Skin of body (tissue), 2 donors: ENCODE results near the gene PDE1C. TPM values are rescaled to one million over a fixed set of nuclear protein-coding genes. Genes with fewer than 3 reads are reported as not detected.
"Not testable (repeated sequence)": the region's sequence is repeated elsewhere in the genome, so short reads cannot be mapped to it uniquely, and the experiment has no call there.

Source experiments
- DNase-seq: peaks from one replicate; lab custom pipeline; 2025; lab: John Stamatoyannopoulos, UW
- total RNA-seq: library from RNA; depleted of rRNA; stranded (reverse); fragments of >200 nt; gene quantifications from one replicate; pipeline ENCODE4 v1.2.3, GENCODE V29; 2014

PDE1C gene
- 1.2 TPM for total RNA-seq

GRCh38 chr7:32070406-32071360, at the start of gene PDE1C:
TSS of gene PDE1C (minus strand) at chr7:32070407.
- DNase-seq: no peak

DNA sequence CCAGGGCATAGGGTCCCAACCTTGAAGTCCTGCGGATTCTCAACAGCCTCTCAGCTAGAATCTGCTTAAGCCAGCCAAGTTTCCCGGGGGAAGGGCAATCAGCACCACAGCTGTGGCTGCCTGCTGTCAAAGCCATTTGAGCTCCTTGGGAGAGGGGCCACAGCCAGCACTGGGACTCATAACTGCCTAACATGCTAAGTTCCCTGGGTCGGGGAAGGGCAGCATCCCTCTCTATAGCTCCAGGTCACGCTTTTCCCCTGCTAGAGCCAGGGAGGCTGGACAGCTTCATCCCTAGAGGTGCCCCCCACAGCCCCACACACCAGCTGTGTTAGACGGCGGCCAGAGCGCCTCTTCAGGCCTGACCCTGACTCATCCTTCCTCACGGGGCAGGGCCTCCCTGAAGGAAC, 49.6 kb upstream of the PDE1C start:
- DNase-seq: no peak

- no peak for DNase-seq
Observed at GRCh38 chr7:32117837-32118236, 47.6 kb upstream of the PDE1C start.

DNA sequence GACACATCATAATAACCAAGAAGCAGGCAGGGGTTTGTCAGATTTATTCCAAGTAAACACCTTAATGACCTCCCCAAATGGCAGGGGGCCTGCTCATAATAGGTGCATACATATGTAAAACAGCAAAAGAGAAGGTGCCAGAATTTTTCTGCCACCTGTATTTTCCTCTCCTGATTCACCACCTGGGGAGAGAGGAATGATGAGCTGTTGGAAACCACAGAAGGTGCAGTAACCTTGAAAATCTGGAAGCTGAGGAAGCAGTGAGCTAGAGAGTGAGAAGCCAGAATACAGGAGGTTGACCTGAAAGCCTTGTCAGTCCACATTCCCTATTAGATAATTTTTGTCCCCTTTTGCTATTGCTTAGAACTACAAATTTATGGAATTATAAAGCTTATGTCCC, 46.2 kb upstream of the PDE1C start:
- no peak for DNase-seq

- no peak for DNase-seq
Observed at GRCh38 chr7:32115831-32116230, 45.6 kb upstream of the PDE1C start.

DNA sequence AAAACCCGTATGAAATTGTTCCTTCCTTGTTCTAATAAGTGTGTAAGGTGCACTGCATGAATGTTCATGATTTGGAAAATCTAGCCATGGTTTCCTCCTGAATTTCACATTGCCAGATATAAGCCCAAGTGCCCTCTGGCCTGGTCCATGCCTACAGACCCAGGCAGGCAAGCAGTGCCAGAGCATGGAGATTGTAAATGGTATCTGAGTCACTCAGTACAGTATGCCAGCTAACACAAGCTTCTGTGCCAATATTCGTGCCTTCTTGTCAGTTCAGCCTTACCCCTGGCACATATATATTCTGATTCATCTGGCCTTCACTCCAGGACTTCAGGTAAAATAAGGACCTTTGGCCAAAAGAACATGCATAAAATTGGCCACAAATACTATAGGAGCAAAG, 38.4 kb upstream of the PDE1C start:
- no peak for DNase-seq

- DNase-seq: no peak
Observed at GRCh38 chr7:32104766-32105165, 34.6 kb upstream of the PDE1C start.

GRCh38 chr7:32103361-32103760, 33.2 kb upstream of the PDE1C start:
- no peak for DNase-seq

DNA sequence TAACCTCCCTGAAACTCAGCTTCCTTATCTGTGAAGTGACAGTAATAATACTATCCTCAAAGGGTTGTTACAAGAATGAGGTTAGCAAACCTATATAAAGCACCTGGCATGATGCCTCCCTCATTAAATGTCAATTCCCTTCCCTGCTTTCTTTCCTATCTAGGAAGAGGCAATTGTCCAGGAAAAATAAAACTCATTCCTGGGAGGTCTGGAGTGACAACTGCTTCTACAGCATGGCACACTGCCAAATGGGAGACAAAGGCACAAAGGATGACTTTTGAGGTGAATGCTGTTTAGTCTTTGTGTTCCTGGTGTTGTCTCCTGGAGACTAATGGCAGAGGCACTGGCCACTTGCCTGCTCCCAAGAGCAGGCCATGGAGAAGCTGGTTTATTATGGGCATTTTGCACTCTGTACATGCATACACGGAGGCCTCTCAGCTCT, 32.2 kb upstream of the PDE1C start:
- DNase-seq: no peak

DNA sequence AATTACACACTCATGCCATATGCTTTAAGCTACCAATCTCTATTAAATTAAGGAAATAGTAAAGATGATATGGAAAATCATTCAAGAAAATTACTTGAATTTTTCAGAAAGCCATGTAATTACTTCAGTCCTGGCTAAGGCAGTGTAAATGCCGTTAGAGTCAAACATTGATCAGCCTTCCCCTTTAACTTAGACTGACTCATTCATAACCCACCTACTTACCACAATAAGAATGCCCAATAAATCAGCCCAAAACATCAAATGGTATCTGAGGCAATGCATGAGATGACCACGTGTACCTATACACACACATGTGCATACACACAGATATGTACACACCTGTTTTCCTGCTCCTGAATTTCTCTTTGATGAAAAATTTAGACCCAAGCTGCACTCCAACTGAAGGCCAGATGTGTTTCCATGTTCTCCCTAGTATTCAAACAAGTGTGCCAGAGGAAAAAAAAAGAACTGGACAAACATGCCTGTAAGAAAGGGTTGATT, 30.2 kb upstream of the PDE1C start:
- DNase-seq: no peak

GRCh38 chr7:32094516-32094915, 24.3 kb upstream of the PDE1C start:
- DNase-seq: no peak

DNA sequence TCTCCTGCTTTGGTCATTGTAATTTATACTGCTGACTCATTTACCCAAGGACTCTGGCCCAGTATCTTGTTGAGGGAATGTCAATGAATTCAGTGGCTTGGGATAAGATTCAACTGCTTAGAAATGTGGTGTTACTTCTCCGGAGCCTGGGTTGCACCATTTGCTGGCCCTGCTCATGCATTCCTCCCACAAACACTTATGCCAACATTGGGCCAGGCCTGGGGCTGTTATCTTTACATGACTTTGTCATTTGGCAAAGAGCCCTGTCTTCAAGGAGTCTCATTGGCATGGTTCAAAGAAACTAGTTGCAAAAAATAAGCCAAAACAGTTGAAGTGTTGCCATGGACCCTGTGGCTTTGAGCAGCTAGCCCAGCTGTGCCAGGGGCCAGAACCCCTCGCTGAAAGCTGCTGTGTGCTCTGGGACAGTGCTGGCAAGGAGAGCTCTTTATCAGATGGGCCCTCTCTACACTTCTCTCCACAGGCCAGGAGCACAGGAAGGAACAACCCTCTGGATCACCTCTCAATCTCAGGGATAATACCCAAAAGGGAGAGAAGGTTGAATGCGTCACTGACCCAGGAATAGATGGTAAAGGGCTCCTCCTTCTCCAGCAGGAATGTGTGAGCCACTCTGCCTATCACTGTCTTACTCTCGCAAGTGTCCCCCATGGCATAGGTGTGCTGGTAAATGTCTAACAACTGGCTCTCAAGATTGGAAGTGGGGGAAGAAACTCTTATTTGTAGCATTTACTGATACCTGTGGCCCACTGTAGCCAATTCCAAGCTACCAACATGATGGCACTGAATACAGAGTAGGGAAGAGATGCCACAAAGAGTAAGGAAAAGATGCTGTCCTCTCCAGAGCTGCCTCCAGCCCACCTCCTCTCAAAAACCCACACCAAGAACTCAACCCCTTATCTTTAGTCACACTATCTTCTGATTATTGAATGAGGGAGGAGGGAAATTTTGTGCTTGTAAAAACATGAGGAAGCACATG, 23.5 kb upstream of the PDE1C start:
- no peak for DNase-seq

- no peak for DNase-seq
Observed at GRCh38 chr7:32092346-32092745, 22.1 kb upstream of the PDE1C start.

GRCh38 chr7:32091608-32092210, 21.5 kb upstream of the PDE1C start:
- no peak for DNase-seq

GRCh38 chr7:32089678-32090077, 19.5 kb upstream of the PDE1C start:
- no peak for DNase-seq

GRCh38 chr7:32089256-32089655, 19.0 kb upstream of the PDE1C start:
- no peak for DNase-seq

DNA sequence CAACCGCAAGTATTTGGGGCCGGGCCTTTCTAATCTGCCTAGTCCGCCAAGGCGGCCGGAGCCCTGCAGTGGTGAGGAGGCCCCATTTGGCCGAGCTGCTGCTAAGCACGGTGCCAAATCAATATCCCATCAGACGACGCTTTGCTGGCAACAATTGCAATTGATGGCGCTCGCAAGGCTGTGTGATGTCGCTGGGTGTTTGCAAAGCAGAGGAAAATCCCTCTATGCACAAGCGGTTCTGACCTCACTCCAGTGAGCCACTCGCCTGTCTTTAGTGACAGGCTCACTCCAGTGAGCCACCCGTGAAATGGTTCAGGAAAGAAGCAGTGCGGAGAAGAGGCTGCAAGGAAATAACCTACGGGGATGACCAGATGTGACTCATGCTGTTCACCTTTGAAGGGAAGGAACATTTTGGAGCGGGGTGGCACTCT, 18.3 kb upstream of the PDE1C start:
- DNase-seq: no peak

DNA sequence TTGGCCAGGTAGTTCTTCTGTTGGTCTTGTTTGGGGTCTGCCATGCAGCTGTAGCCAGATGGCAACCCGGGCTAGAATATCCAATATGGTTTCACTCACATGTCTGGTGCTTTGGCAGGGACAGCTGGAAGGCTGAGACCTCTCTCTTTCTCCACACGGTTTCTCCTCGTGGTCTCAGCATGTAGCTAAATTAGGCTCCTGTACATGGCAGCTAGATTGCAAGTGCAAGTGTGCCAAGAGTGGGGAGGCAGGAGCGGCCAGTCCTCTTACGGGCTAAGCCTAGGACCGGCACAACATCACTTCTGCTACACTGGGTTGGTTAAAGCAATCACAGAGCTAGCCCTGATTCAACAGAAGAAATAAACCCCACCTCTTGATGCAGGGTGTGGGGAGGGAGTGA, 9.3 kb upstream of the PDE1C start:
- no peak for DNase-seq

- no peak for DNase-seq
Observed at GRCh38 chr7:32078824-32079223, 8.6 kb upstream of the PDE1C start.

- no peak for DNase-seq
Observed at GRCh38 chr7:32077806-32078205, 7.6 kb upstream of the PDE1C start.

- not testable (repeated sequence) for DNase-seq
Observed at GRCh38 chr7:32076802-32077201, 6.6 kb upstream of the PDE1C start.
